ENCODE data around the gene ESR1.

ESR1 gene

GRCh38 chr6:151796842-151797530 lies 10.5 kb upstream of the ESR1 start:
- Histone ChIP-seq H3K27me3 (ENCODE audit: low read depth) (no peaks in the 10 kb centered on the region), H3K4me1 (no peaks in the 10 kb centered on the region), H3K9me3 (no peaks in the 10 kb centered on the region), H3K4me3 (no peak overlapping the region), H3K36me3 (replicated peaks) (no peaks in the 10 kb centered on the region)
- in situ Hi-C loops (cut with MboI; ENCODE audit: low sequenced_read_pairs): no loop called here
- no peak for DNase-seq (ENCODE audit: low spot score in 2 of 2)

- H3K4me1 ChIP-seq: 0 out of 2 replicates have a peak, but pooled peaks cover 6% of the 10 kb centered on the region
- H3K27me3 ChIP-seq (ENCODE audit: low read depth): no peaks in the 10 kb centered on the region
- H3K9me3 ChIP-seq: no peaks in the 10 kb centered on the region
- H3K4me3 ChIP-seq: no peak overlapping the region
- no peaks in the 10 kb centered on the region for H3K36me3 ChIP-seq (replicated peaks)
- in situ Hi-C loops (cut with MboI; ENCODE audit: low sequenced_read_pairs): no loop called here
- DNase-seq (ENCODE audit: low spot score in 2 of 2): no peak
Measured at GRCh38 chr6:151803743-151804142, 3.7 kb upstream of the ESR1 start.

GRCh38 chr6:151804585-151805285 lies 2.7 kb upstream of the ESR1 start:
- no peaks in the 10 kb centered on the region for H3K36me3 ChIP-seq (replicated peaks)
- DNase-seq (ENCODE audit: low spot score in 2 of 2): peak; percentile 27 to 40
- no peaks in the 10 kb centered on the region; the same call in 1 of the 2 replicates for H3K27me3 ChIP-seq (ENCODE audit: low read depth)
- no peak overlapping the region for H3K4me3 ChIP-seq
- H3K4me1 ChIP-seq: 0 out of 2 replicates have a peak, but pooled peaks cover 6% of the 10 kb centered on the region
- in situ Hi-C loops (cut with MboI; ENCODE audit: low sequenced_read_pairs): no loop called here
- H3K9me3 ChIP-seq: no peaks in the 10 kb centered on the region

- Histone ChIP-seq H3K27me3 (ENCODE audit: low read depth) (no peaks in the 10 kb centered on the region; the same call in 1 of the 2 replicates), H3K4me3 (no peak overlapping the region), H3K4me1 (0 out of 2 replicates have a peak, but pooled peaks cover 6% of the 10 kb centered on the region), H3K9me3 (no peaks in the 10 kb centered on the region), H3K36me3 (replicated peaks) (no peaks in the 10 kb centered on the region)
- in situ Hi-C loops (cut with MboI; ENCODE audit: low sequenced_read_pairs): no loop called here
- DNase-seq (ENCODE audit: low spot score in 2 of 2): peak in 1 of 2 experiments; percentile 16
Measured at GRCh38 chr6:151805286-151805840, 2.1 kb upstream of the ESR1 start.

GRCh38 chr6:151806757-151807512 lies 547 bp upstream of the ESR1 start:
- 0 out of 2 replicates have a peak, but pooled peaks cover 6% of the 10 kb centered on the region for H3K4me1 ChIP-seq
- H3K36me3 ChIP-seq (replicated peaks): no peaks in the 10 kb centered on the region
- H3K27me3 ChIP-seq (ENCODE audit: low read depth): peaks cover 8% of the 10 kb centered on the region
- DNase-seq (ENCODE audit: low spot score in 2 of 2): no peak
- in situ Hi-C loops (cut with MboI; ENCODE audit: low sequenced_read_pairs): no loop called here
- no peak overlapping the region for H3K4me3 ChIP-seq
- H3K9me3 ChIP-seq: no peaks in the 10 kb centered on the region

- H3K4me3 ChIP-seq: no peak overlapping the region
Measured at GRCh38 chr6:151808371-151809241, 1.1 kb downstream of the ESR1 start.

GRCh38 chr6:151811081-151811480 lies 3.6 kb downstream of the ESR1 start:
- Histone ChIP-seq H3K4me3 (no peak overlapping the region), H3K27me3 (ENCODE audit: low read depth) (peaks cover 21% of the 10 kb centered on the region), H3K4me1 (0 out of 2 replicates have a peak, but pooled peaks cover 6% of the 10 kb centered on the region), H3K9me3 (no peaks in the 10 kb centered on the region), H3K36me3 (replicated peaks) (no peaks in the 10 kb centered on the region)
- DNase-seq (ENCODE audit: low spot score in 2 of 2): no peak
- in situ Hi-C loops (cut with MboI; ENCODE audit: low sequenced_read_pairs): no loop called here

More at GRCh38 chr6:151808371-151809241, 1.1 kb downstream of the ESR1 start:
- no peak for DNase-seq (ENCODE audit: low spot score in 2 of 2)
- H3K36me3 ChIP-seq (replicated peaks): no peaks in the 10 kb centered on the region
- in situ Hi-C loops (cut with MboI; ENCODE audit: low sequenced_read_pairs): no loop called here
- 0 out of 2 replicates have a peak, but pooled peaks cover 6% of the 10 kb centered on the region for H3K4me1 ChIP-seq
- no peaks in the 10 kb centered on the region for H3K9me3 ChIP-seq
- H3K27me3 ChIP-seq (ENCODE audit: low read depth): peaks cover 14% of the 10 kb centered on the region

GRCh38 chr6:151813858-151814257 lies 6.4 kb downstream of the ESR1 start:
- H3K9me3 ChIP-seq: no peaks in the 10 kb centered on the region
- no peaks in the 10 kb centered on the region for H3K36me3 ChIP-seq (replicated peaks)
- in situ Hi-C loops (cut with MboI; ENCODE audit: low sequenced_read_pairs): no loop called here
- H3K27me3 ChIP-seq (ENCODE audit: low read depth): peaks cover 29% of the 10 kb centered on the region
- H3K4me1 ChIP-seq: no peaks in the 10 kb centered on the region
- DNase-seq (ENCODE audit: low spot score in 2 of 2): no peak
- no peak overlapping the region for H3K4me3 ChIP-seq

GRCh38 chr6:151814614-151815013 lies 7.1 kb downstream of the ESR1 start:
- no peaks in the 10 kb centered on the region for H3K4me1 ChIP-seq
- H3K27me3 ChIP-seq (ENCODE audit: low read depth): peaks cover 29% of the 10 kb centered on the region
- H3K36me3 ChIP-seq (replicated peaks): no peaks in the 10 kb centered on the region
- no peak overlapping the region for H3K4me3 ChIP-seq
- in situ Hi-C loops (cut with MboI; ENCODE audit: low sequenced_read_pairs): no loop called here
- H3K9me3 ChIP-seq: no peaks in the 10 kb centered on the region
- no peak for DNase-seq (ENCODE audit: low spot score in 2 of 2)

GRCh38 chr6:151822252-151823111 lies 15.0 kb downstream of the ESR1 start:
- Histone ChIP-seq H3K4me3 (no peak overlapping the region), H3K36me3 (replicated peaks) (no peaks in the 10 kb centered on the region), H3K27me3 (ENCODE audit: low read depth) (peaks cover 3% of the 10 kb centered on the region; the same call in 1 of the 2 replicates), H3K4me1 (no peaks in the 10 kb centered on the region), H3K9me3 (no peaks in the 10 kb centered on the region)
- in situ Hi-C loops (cut with MboI; ENCODE audit: low sequenced_read_pairs): no loop called here
- no peak for DNase-seq (ENCODE audit: low spot score in 2 of 2)

GRCh38 chr6:151826517-151827142 lies 19.1 kb downstream of the ESR1 start:
- Histone ChIP-seq H3K36me3 (replicated peaks) (no peaks in the 10 kb centered on the region), H3K4me3 (no peak overlapping the region), H3K4me1 (no peaks in the 10 kb centered on the region), H3K9me3 (no peaks in the 10 kb centered on the region), H3K27me3 (ENCODE audit: low read depth) (no peaks in the 10 kb centered on the region)
- in situ Hi-C loops (cut with MboI; ENCODE audit: low sequenced_read_pairs): no loop called here
- DNase-seq (ENCODE audit: low spot score in 2 of 2): no peak

- DNase-seq (ENCODE audit: low spot score in 2 of 2): no peak
- in situ Hi-C loops (cut with MboI; ENCODE audit: low sequenced_read_pairs): no loop called here
- no peaks in the 10 kb centered on the region for H3K9me3 ChIP-seq
Measured at GRCh38 chr6:151832710-151833109, 25.2 kb downstream of the ESR1 start.

More at GRCh38 chr6:151832710-151833109, 25.2 kb downstream of the ESR1 start:
- Histone ChIP-seq H3K4me3 (no peak overlapping the region), H3K4me1 (no peaks in the 10 kb centered on the region), H3K27me3 (ENCODE audit: low read depth) (no peaks in the 10 kb centered on the region), H3K36me3 (replicated peaks) (no peaks in the 10 kb centered on the region)

All from HAP-1 (cell line).